NCI-H2227 (cell line): ENCODE results near the gene LITAFD.
"Not testable (repeated sequence)": the region's sequence is repeated elsewhere in the genome, so short reads cannot be mapped to it uniquely, and the experiment has no call there.

Experiments
- DNase-seq: peaks from one replicate; lab custom pipeline; 2025; ENCODE audit not compliant: unreplicated experiment; lab: John Stamatoyannopoulos, UW

LITAFD gene

GRCh38 chr16:8872071-8872470 lies 10.1 kb upstream of the LITAFD start:
- DNase-seq = no peak

- DNase-seq = no peak
Measured at GRCh38 chr16:8872967-8873865, 8.9 kb upstream of the LITAFD start.

- DNase-seq = not testable (repeated sequence)
Measured at GRCh38 chr16:8873866-8874195, 8.3 kb upstream of the LITAFD start.

GRCh38 chr16:8874388-8874787 lies 7.8 kb upstream of the LITAFD start:
- no peak for DNase-seq

- not testable (repeated sequence) for DNase-seq
Measured at GRCh38 chr16:8875317-8875716, 6.8 kb upstream of the LITAFD start.

- no peak for DNase-seq
Measured at GRCh38 chr16:8877894-8878522, 4.1 kb upstream of the LITAFD start.

- DNase-seq = no peak
Measured at GRCh38 chr16:8878523-8878911, 3.6 kb upstream of the LITAFD start.

GRCh38 chr16:8880839-8881510 lies 1.2 kb upstream of the LITAFD start:
- DNase-seq = no peak

GRCh38 chr16:8882725-8883377 lies 700 bp downstream of the LITAFD start:
- no peak for DNase-seq

- DNase-seq = no peak
Measured at GRCh38 chr16:8885674-8886592, 3.8 kb downstream of the LITAFD start.

GRCh38 chr16:8886593-8887430 lies 4.7 kb downstream of the LITAFD start:
- no peak for DNase-seq

- DNase-seq = no peak
Measured at GRCh38 chr16:8887431-8887765, 5.2 kb downstream of the LITAFD start.

- no peak for DNase-seq
Measured at GRCh38 chr16:8887952-8888560, 5.9 kb downstream of the LITAFD start.

- DNase-seq = no peak
Measured at GRCh38 chr16:8888951-8889892, 7.1 kb downstream of the LITAFD start.

- DNase-seq = no peak
Measured at GRCh38 chr16:8889893-8890548, 7.9 kb downstream of the LITAFD start.

GRCh38 chr16:8890549-8890921 lies 8.4 kb downstream of the LITAFD start:
- DNase-seq = no peak

- no peak for DNase-seq
Measured at GRCh38 chr16:8892101-8892575, 10.0 kb downstream of the LITAFD start.

- no peak for DNase-seq
Measured at GRCh38 chr16:8893426-8893825, 11.3 kb downstream of the LITAFD start.
